Neural cell (in vitro differentiated cells): ENCODE measurements around the gene MAPKAPK5. TPM values are rescaled to one million over a fixed set of nuclear protein-coding genes. Genes with fewer than 3 reads are reported as not detected.

Experiments used
- H2AFZ ChIP-seq: fragments of 200-600, 300-800 bp; sonication (generic), shearing (Covaris generic); 2 replicates; pipeline ENCODE4 v1.6.0; 2014; ENCODE audit warnings: low read depth, mild to moderate bottlenecking, antibody characterized with exemption, low read length, moderate library complexity
- H3F3A ChIP-seq: fragments of 200-600 bp; shearing (Covaris generic); 2 replicates; pipeline ENCODE4 v1.6.1; 2016; ENCODE audit warnings: mild to moderate bottlenecking, moderate library complexity, mixed read lengths, antibody characterized with exemption, low read length; ENCODE audit not compliant: insufficient read depth, poor library complexity, severe bottlenecking
- H3K27ac ChIP-seq: fragments of 200-600, 300-800 bp; sonication (generic), shearing (Covaris generic); 2 replicates; pipeline ENCODE4 v1.5.1; 2014; ENCODE audit warnings: mild to moderate bottlenecking, low read length, moderate library complexity
- H3K27me3 ChIP-seq: fragments of 300-800, 200-600 bp; sonication (generic), shearing (Covaris generic); 2 replicates; pipeline ENCODE4 v1.6.0; 2014; ENCODE audit warnings: mild to moderate bottlenecking, low read depth, low read length, moderate library complexity; ENCODE audit not compliant: insufficient read depth
- H3K36me3 ChIP-seq: fragments of 300-800, 200-600 bp; sonication (generic), shearing (Covaris generic); 2 replicates; pipeline ENCODE4 v1.5.1; 2014; ENCODE audit warnings: mild to moderate bottlenecking, antibody characterized with exemption, low read length, moderate library complexity; ENCODE audit not compliant: insufficient read depth
- H3K4me2 ChIP-seq: fragments of 300-800, 200-600 bp; sonication (generic), shearing (Covaris generic); 2 replicates; pipeline ENCODE4 v1.6.0; 2014; ENCODE audit warnings: mild to moderate bottlenecking, low read length
- H3K4me3 ChIP-seq: fragments of 300-800, 200-600 bp; sonication (generic), shearing (Covaris generic); 2 replicates; pipeline ENCODE4 v1.5.1; 2014; ENCODE audit warnings: mild to moderate bottlenecking, low read length, moderate library complexity
- H3K79me2 ChIP-seq: fragments of 200-600 bp; shearing (Covaris generic); replicated peaks from 2 replicates; pipeline ENCODE4 v1.6.0; 2014; ENCODE audit warnings: mild to moderate bottlenecking, low read length, moderate library complexity; ENCODE audit not compliant: insufficient read depth
- H3K9ac ChIP-seq: fragments of 300-800, 200-600 bp; sonication (generic), shearing (Covaris generic); 2 replicates; pipeline ENCODE4 v1.6.1; 2016; ENCODE audit warnings: mild to moderate bottlenecking, low read length, mixed read lengths
- H3K9me2 ChIP-seq: fragments of 200-600 bp; shearing (Covaris generic); 2 replicates; pipeline ENCODE4 v1.6.1; 2016; ENCODE audit warnings: mild to moderate bottlenecking, low read length, mixed read lengths; ENCODE audit not compliant: insufficient read depth
- H3K9me3 ChIP-seq: fragments of 200-600, 300-800 bp; sonication (generic), shearing (Covaris generic); 2 replicates; pipeline ENCODE4 v1.6.1; 2016; ENCODE audit warnings: mild to moderate bottlenecking, mixed run types, low read length, moderate library complexity, mixed read lengths
- H4K20me1 ChIP-seq: fragments of 200-600 bp; shearing (Covaris generic); 2 replicates; pipeline ENCODE4 v1.6.1; 2016; ENCODE audit warnings: mild to moderate bottlenecking, mixed run types; ENCODE audit not compliant: insufficient read depth
- CTCF ChIP-seq: fragments of 450-650 bp; IDR thresholded peaks from 2 replicates; pipeline ENCODE4 v1.5.1; 2014; ENCODE audit warnings: antibody characterized with exemption, mild to moderate bottlenecking, moderate library complexity; ENCODE audit not compliant: poor library complexity, severe bottlenecking
- EP300 ChIP-seq: fragments of 450-650 bp; conservative IDR thresholded peaks from 2 replicates; pipeline ENCODE4 v1.6.1; 2014; ENCODE audit warnings: antibody characterized with exemption, mild to moderate bottlenecking, moderate library complexity; ENCODE audit not compliant: poor library complexity, severe bottlenecking
- EZH2 ChIP-seq: fragments of 200-600, 300-800 bp; shearing (Covaris generic), sonication (generic); IDR thresholded peaks from 2 replicates; pipeline ENCODE4 v1.6.1; 2014; ENCODE audit warnings: antibody characterized with exemption, low read length, borderline replicate concordance, mild to moderate bottlenecking; ENCODE audit not compliant: insufficient read depth, poor library complexity, severe bottlenecking
- MXI1 ChIP-seq: fragments of 450-650 bp; conservative IDR thresholded peaks from 2 replicates; pipeline ENCODE4 v1.6.1; 2014; ENCODE audit warnings: antibody characterized with exemption, mild to moderate bottlenecking; ENCODE audit not compliant: poor library complexity, severe bottlenecking
- POLR2AphosphoS5 ChIP-seq: IDR thresholded peaks from 2 replicates; pipeline ENCODE4 v1.6.1; 2012
- RAD21 ChIP-seq: fragments of 450-650 bp; conservative IDR thresholded peaks from 2 replicates; pipeline ENCODE4 v1.6.1; 2014; ENCODE audit warnings: antibody characterized with exemption, mild to moderate bottlenecking, moderate library complexity
- REST ChIP-seq: IDR thresholded peaks from 2 replicates; pipeline ENCODE4 v1.6.1; 2012; ENCODE audit warnings: borderline replicate concordance
- SMC3 ChIP-seq: fragments of 450-650 bp; conservative IDR thresholded peaks from 2 replicates; pipeline ENCODE4 v1.6.1; 2014; ENCODE audit warnings: antibody characterized with exemption, mild to moderate bottlenecking, moderate library complexity; ENCODE audit not compliant: poor library complexity
- TAF1 ChIP-seq: IDR thresholded peaks from 2 replicates; pipeline ENCODE4 v1.6.1; 2012; ENCODE audit warnings: low read depth
- polyA plus RNA-seq: library from polyadenylated mRNA; depleted of rRNA; stranded (reverse); fragments of >200 nt; gene quantifications from 2 replicates; pipeline ENCODE4 v1.2.3, GENCODE V29; 2014

The MAPKAPK5 gene
- polyA plus RNA-seq, 1 donor from 2014 or later = 93.7 TPM

DNA sequence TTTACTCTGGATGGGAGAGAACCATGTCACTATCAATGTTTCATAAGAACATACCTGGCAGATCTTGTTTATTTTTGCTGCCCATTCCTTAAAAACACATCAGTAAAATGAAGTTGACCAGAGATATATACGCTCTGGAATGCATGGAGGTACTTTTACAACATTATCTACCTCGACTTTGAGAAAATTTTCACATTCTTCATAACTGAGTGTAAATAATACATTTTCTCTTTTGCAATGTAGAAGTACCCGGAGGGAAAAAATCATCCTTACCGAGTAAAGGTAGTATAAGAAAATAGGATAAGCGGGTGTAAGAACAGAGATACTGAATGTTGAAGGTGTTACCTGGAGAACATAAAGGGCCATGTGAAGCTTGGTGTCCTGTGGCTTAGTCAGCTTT lies 90.2 kb downstream of the MAPKAPK5 start:
- no peaks in the 10 kb centered on the region for H4K20me1 ChIP-seq
- no peaks in the 10 kb centered on the region for H3K79me2 ChIP-seq
- no peak overlapping the region for H3K27ac ChIP-seq
- H3K9me3 ChIP-seq = no peaks in the 10 kb centered on the region
- no peaks in the 10 kb centered on the region for H3K9me2 ChIP-seq
- no peak overlapping the region for H2AFZ ChIP-seq
- H3K27me3 ChIP-seq = no peaks in the 10 kb centered on the region
- H3K36me3 ChIP-seq = no peaks in the 10 kb centered on the region
- H3K4me2 ChIP-seq = no peak overlapping the region
- H3K4me3 ChIP-seq = no peak overlapping the region
- no peak for TF ChIP-seq SMC3
- no peak for TF ChIP-seq EZH2
- TF ChIP-seq CTCF = no peak
- no peak for TF ChIP-seq REST
- TF ChIP-seq RAD21 = no peak
- TF ChIP-seq EP300 = no peak
- no peak for TF ChIP-seq POLR2AphosphoS5
- TF ChIP-seq MXI1 = no peak
- no peak for TF ChIP-seq TAF1
- H3K9ac ChIP-seq = no peak overlapping the region
- no peaks in the 10 kb centered on the region for H3F3A ChIP-seq

- H3K79me2 ChIP-seq = no peaks in the 10 kb centered on the region
- H3K9me3 ChIP-seq = no peaks in the 10 kb centered on the region
- TF ChIP-seq TAF1 (no peak), POLR2AphosphoS5 (no peak), CTCF (no peak), SMC3 (no peak), EP300 (no peak), REST (no peak), RAD21 (no peak), EZH2 (no peak), MXI1 (no peak)
- no peak overlapping the region for H3K4me2 ChIP-seq
- no peaks in the 10 kb centered on the region for H3K9me2 ChIP-seq
- H3K9ac ChIP-seq = no peak overlapping the region
- no peaks in the 10 kb centered on the region for H4K20me1 ChIP-seq
- no peak overlapping the region for H3K4me3 ChIP-seq
- H3K27me3 ChIP-seq = no peaks in the 10 kb centered on the region
- H3K36me3 ChIP-seq = no peaks in the 10 kb centered on the region
- no peak overlapping the region for H3K27ac ChIP-seq
- H3F3A ChIP-seq = no peaks in the 10 kb centered on the region
- no peak overlapping the region for H2AFZ ChIP-seq
These were observed 94.8 kb downstream of the MAPKAPK5 start for GRCh38 chr12:111936869-111937268.
